RWPE1 (cell line): ENCODE data around the gene TRAM2.

ENCODE experiments used
- CTCF ChIA-PET: fragments of 350-600 bp; sonication (Branson Sonifier 250); formaldehyde crosslinking; extraction: SDS; loops from one replicate; lab custom pipeline; 2021; lab: Yijun Ruan, JAX
- POLR2A ChIA-PET: fragments of 400-600 bp; formaldehyde crosslinking; extraction: SDS; loops from one replicate; lab custom pipeline; 2020; ENCODE audit warnings: antibody characterized with exemption; ENCODE audit not compliant: low non-redundant PET; lab: Yijun Ruan, JAX
- DNase-seq: peaks from one replicate; pipeline ENCODE4 v3.0.0; 2012; ENCODE audit warnings: low spot score
- H3K27ac ChIP-seq: fragments of 450-650 bp; 2 replicates; pipeline ENCODE4 v1.5.1; 2017
- TF ChIP-seq, protein P1 (sequence below): fragments of 450-650 bp; conservative IDR thresholded peaks from 2 replicates; pipeline ENCODE4 v1.5.1; 2017; ENCODE audit warnings: low read depth, mild to moderate bottlenecking

The TRAM2 gene

DNA sequence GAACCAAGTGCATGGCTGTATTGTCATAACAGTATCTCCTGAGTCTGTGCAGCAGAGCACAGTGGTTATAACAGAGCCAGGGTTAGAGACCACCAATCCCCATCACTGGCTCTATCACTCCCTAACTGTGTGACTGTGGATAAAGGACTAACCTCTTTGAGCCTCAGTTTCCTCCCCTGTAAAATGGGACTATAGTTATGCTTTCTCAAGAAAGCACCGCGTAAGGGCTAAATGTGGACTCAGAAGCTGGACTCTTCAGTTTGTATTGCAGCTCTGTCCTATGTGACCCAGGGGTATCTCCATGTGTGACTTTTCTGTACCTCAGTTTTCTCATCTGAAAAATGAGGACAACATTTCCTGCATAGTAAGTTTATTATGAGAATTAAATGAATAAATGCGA, 59.9 kb downstream of the TRAM2 start:
- ChIA-PET CTCF (no interaction called here), POLR2A (no interaction called here)
- no peak for DNase-seq
- peak overlapping the region; percentile 98 for H3K27ac ChIP-seq
- TF ChIP-seq, protein P1, sequence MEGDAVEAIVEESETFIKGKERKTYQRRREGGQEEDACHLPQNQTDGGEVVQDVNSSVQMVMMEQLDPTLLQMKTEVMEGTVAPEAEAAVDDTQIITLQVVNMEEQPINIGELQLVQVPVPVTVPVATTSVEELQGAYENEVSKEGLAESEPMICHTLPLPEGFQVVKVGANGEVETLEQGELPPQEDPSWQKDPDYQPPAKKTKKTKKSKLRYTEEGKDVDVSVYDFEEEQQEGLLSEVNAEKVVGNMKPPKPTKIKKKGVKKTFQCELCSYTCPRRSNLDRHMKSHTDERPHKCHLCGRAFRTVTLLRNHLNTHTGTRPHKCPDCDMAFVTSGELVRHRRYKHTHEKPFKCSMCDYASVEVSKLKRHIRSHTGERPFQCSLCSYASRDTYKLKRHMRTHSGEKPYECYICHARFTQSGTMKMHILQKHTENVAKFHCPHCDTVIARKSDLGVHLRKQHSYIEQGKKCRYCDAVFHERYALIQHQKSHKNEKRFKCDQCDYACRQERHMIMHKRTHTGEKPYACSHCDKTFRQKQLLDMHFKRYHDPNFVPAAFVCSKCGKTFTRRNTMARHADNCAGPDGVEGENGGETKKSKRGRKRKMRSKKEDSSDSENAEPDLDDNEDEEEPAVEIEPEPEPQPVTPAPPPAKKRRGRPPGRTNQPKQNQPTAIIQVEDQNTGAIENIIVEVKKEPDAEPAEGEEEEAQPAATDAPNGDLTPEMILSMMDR, result no peak

DNA sequence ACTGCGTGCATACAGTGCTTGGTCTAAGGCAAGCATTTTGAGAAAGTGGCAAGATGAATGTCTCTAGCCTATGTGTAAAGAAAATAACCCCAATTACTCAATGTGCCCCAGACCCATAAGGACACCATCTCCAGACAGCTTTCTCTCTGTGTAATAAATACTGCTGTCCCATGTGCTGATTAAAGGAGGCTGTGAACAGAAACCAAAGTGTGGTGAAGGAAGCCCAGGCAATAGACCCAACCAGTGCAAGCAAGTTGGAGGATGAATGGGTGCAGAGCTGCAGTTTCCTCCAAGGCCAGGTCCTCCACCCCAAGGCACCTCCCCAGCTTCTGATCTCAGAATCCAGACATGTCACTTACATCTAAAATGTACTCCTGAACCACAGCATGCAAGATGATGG, 60.6 kb downstream of the TRAM2 start:
- ChIA-PET CTCF (interaction anchor here (1.0 kb wide), 1 partner anchor 10 kb away, joined by 3 read pairs; no protein-coding TSS in a partner anchor), POLR2A (no interaction called here)
- peak overlapping the region; percentile 67 for H3K27ac ChIP-seq
- DNase-seq, result no peak
- TF ChIP-seq, protein P1, result no peak

DNA sequence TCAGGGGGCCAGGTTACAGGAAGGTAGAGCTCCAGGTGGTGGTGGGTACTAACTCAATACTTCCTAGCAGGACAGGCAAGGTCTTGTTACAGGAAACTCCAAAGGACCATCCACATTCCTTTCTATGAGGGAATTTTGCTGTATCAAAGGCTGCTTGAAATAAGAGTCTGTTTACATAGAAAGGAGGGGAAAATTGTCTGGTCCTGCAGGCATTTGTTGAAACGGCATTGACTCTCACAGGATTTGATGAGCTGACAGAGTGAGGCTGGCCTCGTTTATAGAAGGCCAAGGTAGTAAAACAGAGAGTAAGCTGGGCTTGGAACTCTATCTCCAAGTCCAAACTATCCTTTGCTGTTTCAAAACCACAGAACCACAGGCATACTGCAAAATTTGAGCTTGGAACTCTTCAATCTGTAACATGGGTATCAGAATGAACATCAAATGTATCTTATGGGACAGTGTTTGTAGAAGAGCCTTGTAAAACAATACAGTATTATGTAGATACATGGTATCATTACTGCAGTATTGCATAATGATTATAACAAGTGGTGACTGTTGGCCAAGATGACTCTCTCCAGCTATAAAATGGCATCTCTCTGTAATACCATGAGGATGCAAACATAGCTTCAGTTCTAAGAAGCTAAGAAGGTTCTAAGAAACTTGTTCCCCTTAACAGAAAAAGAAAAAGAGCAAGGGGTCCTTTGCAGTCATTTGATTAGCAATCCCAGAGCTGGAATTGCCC, 61.5 kb downstream of the TRAM2 start:
- peak overlapping the region; percentile 89 for H3K27ac ChIP-seq
- CTCF ChIA-PET, result interaction anchor here (0.5 to 1.0 kb wide), 2 partner anchors 9 to 24 kb away, joined by 3 to 7 read pairs; no protein-coding TSS in a partner anchor
- peak; percentile 31 for DNase-seq
- POLR2A ChIA-PET, result no interaction called here
- TF ChIP-seq, protein P1, result no peak

DNA sequence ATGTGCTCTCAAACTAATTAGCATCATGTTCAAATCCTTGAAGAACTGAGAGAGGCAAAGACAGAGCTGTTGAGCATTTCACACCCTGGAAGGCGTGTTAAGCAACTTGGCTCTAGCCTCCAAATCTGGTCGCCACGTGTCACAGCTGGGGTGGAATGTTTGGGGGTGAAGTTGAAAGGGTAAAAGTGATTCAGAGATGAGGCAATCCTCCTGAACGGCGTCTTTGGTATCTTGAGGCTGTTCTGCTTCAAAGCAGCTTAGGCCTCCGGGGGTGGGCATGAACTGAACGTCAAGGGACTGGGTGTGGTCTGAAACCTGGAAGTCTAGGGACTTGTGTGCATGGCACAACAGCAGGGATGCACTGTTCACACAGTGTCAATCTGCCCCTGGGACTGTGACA, 62.3 kb downstream of the TRAM2 start:
- POLR2A ChIA-PET, result no interaction called here
- CTCF ChIA-PET, result interaction anchor here (0.8 kb wide), 1 partner anchor 107 kb away, joined by 5 read pairs; no protein-coding TSS in a partner anchor
- peak; percentile 65 for DNase-seq
- H3K27ac ChIP-seq, result peak overlapping the region; percentile 89
- TF ChIP-seq, protein P1, result no peak

DNA sequence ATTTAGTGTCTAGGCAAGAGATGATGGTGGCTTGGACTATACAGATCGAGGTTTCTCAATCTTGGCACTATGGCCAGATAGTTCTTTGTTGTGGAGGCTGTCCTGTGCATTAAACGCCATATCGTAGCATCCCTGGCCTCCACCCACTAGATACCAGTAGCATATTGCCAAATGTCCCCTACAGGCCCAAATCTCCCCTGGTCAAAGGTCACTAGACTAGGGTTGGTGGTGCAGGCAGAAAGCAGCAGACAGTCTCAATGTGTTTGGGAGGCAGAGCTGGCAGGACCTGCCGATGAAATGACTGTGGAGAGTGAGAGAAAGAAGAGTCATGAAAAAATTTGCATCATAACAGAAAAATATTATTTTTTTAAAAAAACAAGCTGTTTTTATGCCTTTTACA, 63.0 kb downstream of the TRAM2 start:
- TF ChIP-seq, protein P1, result no peak
- ChIA-PET CTCF (interaction anchor here (0.8 kb wide), 1 partner anchor 106 kb away, joined by 5 read pairs; no protein-coding TSS in a partner anchor), POLR2A (no interaction called here)

DNA sequence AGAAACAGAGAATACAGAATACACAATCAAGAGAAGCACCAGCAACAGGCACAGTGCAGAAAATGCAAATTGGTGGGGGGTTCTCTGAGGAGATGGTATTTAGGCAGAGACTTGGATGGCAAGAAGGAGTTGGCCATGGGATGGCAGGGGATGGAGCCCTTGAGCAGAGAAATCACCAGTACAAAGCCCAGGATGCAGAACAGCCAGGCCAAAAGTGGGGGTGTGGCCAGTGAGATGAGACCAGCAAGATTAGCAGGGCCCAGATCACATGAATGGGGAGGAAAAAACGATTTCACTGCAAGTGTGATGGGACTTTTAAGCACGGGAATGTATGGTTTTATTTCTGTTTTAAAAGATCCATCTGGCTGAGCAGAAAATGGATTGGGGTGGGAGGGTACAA, 63.4 kb downstream of the TRAM2 start:
- peak overlapping the region; percentile 89 for H3K27ac ChIP-seq
- POLR2A ChIA-PET, result no interaction called here
- TF ChIP-seq, protein P1, result no peak
- CTCF ChIA-PET, result no interaction called here
- DNase-seq, result no peak

More for the DNA sequence above, 63.0 kb downstream of the TRAM2 start:
- DNase-seq, result no peak
- peak overlapping the region; percentile 89 for H3K27ac ChIP-seq
